ENCODE results near the gene COL20A1. TPM values are rescaled to one million over a fixed set of nuclear protein-coding genes. Genes with fewer than 3 reads are reported as not detected.

COL20A1 gene
- total and polyA plus RNA-seq, 7 donors = 0.07 TPM; not detected in 6

- Histone ChIP-seq H3K9me3 (no peaks in the 10 kb centered on the region), H3K36me3 (no peaks in the 10 kb centered on the region), H3K4me3 (no peak overlapping the region), H3K27ac (no peak overlapping the region), H3K4me1 (peaks cover 0 to 11% (median 8%) of the 10 kb centered on the region in 4 donors), H3K27me3 (peaks cover 27 to 85% (median 61%) of the 10 kb centered on the region in 3 donors)
- no peak for DNase-seq
- TF ChIP-seq CTCF (IDR thresholded peaks at IDR 0.05) (no peak), POLR2A (IDR thresholded peaks at IDR 0.05) (no peak), POLR2AphosphoS5 (IDR thresholded peaks at IDR 0.05) (no peak), EP300 (IDR thresholded peaks at IDR 0.05) (no peak)
- WGBS, 2 donors = 13% methylated on average over 50 of the region's 50 CpGs
- intact Hi-C loops (cut with DNase I) = no loop called here
These were observed 68.8 kb downstream of the COL20A1 start for GRCh38 chr20:63361519-63362435.

GRCh38 chr20:63362436-63363009 is 69.5 kb downstream of the COL20A1 start:
- no peak for TF ChIP-seq POLR2A (IDR thresholded peaks at IDR 0.05)
- no peak for TF ChIP-seq EP300 (IDR thresholded peaks at IDR 0.05)
- TF ChIP-seq POLR2AphosphoS5 (IDR thresholded peaks at IDR 0.05) = no peak
- TF ChIP-seq CTCF (IDR thresholded peaks at IDR 0.05) = no peak
- WGBS, 2 donors = 45 to 66% methylated on average over 16 of the region's 16 CpGs
- H3K27ac ChIP-seq = no peak overlapping the region
- intact Hi-C loops (cut with DNase I) = no loop called here
- no peaks in the 10 kb centered on the region for H3K9me3 ChIP-seq
- H3K4me1 ChIP-seq = peaks cover 0 to 11% (median 8%) of the 10 kb centered on the region in 4 donors
- no peaks in the 10 kb centered on the region for H3K36me3 ChIP-seq
- DNase-seq = no peak
- H3K27me3 ChIP-seq = peaks cover 27 to 85% (median 61%) of the 10 kb centered on the region in 3 donors
- H3K4me3 ChIP-seq = no peak overlapping the region

GRCh38 chr20:63363013-63363957 is 70.3 kb downstream of the COL20A1 start:
- no peak for DNase-seq
- no peak overlapping the region for H3K27ac ChIP-seq
- H3K9me3 ChIP-seq = no peaks in the 10 kb centered on the region
- H3K4me1 ChIP-seq = peaks cover 0 to 11% (median 8%) of the 10 kb centered on the region in 4 donors
- WGBS, 2 donors = 54 to 68% methylated on average over 23 of the region's 23 CpGs
- intact Hi-C loops (cut with DNase I) = no loop called here
- H3K36me3 ChIP-seq = no peaks in the 10 kb centered on the region
- no peak for TF ChIP-seq POLR2AphosphoS5 (IDR thresholded peaks at IDR 0.05)
- no peak for TF ChIP-seq CTCF (IDR thresholded peaks at IDR 0.05)
- TF ChIP-seq POLR2A (IDR thresholded peaks at IDR 0.05) = no peak
- no peak for TF ChIP-seq EP300 (IDR thresholded peaks at IDR 0.05)
- no peak overlapping the region for H3K4me3 ChIP-seq
- H3K27me3 ChIP-seq = peaks cover 27 to 85% (median 55%) of the 10 kb centered on the region in 3 donors

GRCh38 chr20:63363981-63364561 is 71.1 kb downstream of the COL20A1 start:
- Histone ChIP-seq H3K36me3 (no peaks in the 10 kb centered on the region), H3K4me1 (peaks cover 0 to 11% (median 8%) of the 10 kb centered on the region in 4 donors), H3K9me3 (no peaks in the 10 kb centered on the region), H3K27me3 (peaks cover 24 to 83% (median 47%) of the 10 kb centered on the region in 3 donors), H3K27ac (no peak overlapping the region), H3K4me3 (no peak overlapping the region)
- whole genome bisulfite sequencing, 2 donors = 74 to 82% methylated on average over 19 of the region's 19 CpGs
- TF ChIP-seq EP300 (IDR thresholded peaks at IDR 0.05) = no peak
- TF ChIP-seq POLR2AphosphoS5 (IDR thresholded peaks at IDR 0.05) = no peak
- TF ChIP-seq CTCF (IDR thresholded peaks at IDR 0.05) = no peak
- TF ChIP-seq POLR2A (IDR thresholded peaks at IDR 0.05) = no peak
- DNase-seq = no peak
- intact Hi-C loops (cut with DNase I) = no loop called here

Measured in sigmoid colon (tissue), 7 donors.